ENCODE results near the gene ANKS4B.
"Not testable (repeated sequence)": the region's sequence is repeated elsewhere in the genome, so short reads cannot be mapped to it uniquely, and the experiment has no call there.

Gene ANKS4B

GRCh38 chr16:21222495-21223337 lies 10.8 kb upstream of the ANKS4B start:
- DNase-seq, result no peak

DNA sequence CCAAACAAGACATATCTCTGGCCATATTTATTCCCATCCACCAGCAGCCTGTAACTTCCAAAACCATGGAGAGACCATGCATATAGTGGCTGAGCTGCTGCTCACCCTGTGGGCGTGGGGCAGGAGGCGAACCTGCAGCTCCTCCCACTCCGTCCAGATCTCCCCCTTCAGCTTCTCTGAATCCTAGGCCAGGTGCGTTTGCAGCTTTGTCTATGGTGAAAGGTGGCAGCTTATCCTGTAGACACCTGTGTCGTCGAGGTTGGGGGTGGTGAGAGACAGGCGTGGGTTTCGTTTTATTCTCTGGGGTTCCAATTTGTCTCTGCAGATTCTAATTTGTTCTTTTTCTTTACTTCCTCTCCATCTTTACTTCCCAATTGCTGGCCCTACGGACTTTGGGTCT lies 9.7 kb upstream of the ANKS4B start:
- DNase-seq, result no peak

DNA sequence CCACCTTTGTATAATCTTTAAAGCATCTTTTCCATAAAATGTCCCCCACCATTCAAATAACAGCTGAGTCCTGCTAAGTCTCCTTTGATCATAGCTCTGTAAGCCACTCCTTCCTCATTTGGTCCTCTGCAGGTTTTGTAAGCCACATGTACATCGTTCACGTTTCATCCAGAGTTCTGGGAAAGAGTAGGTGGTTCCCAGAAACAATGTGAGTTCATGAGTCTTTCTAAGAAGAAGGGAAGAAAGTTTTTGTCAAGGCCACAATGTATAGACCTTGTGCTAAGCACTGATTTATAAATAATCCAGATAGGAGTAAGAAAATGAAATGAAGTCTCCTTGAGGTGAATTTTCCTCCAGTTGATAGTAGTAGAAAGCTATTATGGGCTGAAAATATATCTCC lies 8.7 kb upstream of the ANKS4B start:
- no peak for DNase-seq

DNA sequence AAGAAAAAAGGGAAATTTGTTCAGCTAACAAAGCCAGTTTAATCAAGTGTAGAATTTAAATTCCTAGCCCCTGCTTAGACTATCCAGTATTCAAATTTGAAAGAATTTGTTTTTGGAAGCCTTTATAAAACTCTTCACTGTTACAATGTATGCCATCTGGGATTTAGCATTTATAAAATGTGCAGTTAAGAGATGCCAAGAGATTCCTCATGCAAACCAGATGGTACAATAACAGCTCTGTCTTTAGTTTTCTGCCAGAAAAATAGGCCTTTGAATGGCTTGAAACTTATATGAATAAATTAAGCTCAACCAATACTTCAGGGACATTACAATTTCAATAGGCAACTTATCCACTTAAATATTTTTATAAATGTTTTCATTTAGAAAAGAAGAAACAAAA lies 6.8 kb upstream of the ANKS4B start:
- peak; percentile 65 for DNase-seq

DNA sequence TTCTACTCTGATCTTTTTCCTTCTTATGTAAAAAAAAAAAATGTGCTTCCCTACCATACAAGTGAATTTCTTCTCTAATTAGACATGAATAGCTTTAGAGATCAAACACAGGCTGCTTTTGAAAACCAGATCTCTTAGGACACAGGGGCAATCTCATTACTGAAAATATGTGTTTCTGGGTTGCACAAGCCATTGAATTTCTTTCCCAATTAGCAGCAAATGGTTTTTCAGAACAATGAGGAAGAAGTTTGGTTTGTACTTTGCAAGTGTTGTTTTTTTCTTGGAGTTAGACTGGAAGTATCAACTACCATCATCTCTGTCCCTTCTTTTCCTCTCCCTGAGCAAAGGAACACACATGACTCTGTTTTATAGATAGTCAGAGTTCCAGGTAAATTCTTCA lies 5.6 kb upstream of the ANKS4B start:
- DNase-seq, result no peak

- no peak for DNase-seq
These were observed 5.1 kb upstream of the ANKS4B start for GRCh38 chr16:21228361-21228872.

- no peak for DNase-seq
These were observed 416 bp upstream of the ANKS4B start for GRCh38 chr16:21233045-21233520.

DNA sequence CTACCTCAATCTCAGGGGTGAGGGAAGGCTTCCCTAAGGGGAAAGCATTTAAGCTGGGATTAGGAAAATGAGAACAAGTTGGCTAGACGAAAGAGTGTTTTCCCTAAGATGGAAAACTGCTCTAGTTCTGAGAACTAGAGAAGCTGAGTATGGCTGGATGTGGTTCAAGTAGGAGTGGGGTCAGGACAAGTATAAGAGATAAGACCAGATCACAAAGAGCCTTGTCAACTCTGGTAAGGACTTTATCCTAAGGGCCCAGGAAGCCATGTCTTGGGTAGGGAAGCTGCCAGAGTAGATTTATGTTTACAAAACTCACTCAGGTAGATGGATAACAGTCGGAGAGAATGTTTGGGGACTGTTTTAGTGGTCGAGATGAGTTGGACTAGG lies 1.7 kb downstream of the ANKS4B start:
- no peak for DNase-seq

- DNase-seq, result no peak
These were observed 3.3 kb downstream of the ANKS4B start for GRCh38 chr16:21236831-21237230.

GRCh38 chr16:21239646-21240045 lies 6.1 kb downstream of the ANKS4B start:
- DNase-seq, result no peak

DNA sequence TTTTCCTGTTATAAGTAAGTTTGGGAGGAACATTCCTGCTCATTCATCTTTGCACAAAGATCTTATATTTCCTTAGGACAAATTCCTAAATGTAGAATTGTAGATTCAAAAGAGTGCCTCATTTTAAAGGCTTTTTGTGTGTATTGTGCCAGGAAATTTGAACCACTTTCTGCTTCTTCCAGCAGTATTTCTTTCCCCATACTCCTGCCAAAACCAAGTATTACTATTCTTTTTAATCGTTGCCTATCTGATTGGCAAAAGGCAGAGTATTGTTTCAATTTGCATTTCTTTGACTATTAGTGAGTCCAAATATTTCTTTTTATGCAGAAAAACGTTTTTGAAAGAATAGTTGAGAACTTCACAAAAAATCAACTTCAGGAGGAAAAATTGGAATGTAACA lies 9.3 kb downstream of the ANKS4B start:
- DNase-seq, result no peak

- no peak for DNase-seq
These were observed 11.2 kb downstream of the ANKS4B start for GRCh38 chr16:21244518-21245215.

DNA sequence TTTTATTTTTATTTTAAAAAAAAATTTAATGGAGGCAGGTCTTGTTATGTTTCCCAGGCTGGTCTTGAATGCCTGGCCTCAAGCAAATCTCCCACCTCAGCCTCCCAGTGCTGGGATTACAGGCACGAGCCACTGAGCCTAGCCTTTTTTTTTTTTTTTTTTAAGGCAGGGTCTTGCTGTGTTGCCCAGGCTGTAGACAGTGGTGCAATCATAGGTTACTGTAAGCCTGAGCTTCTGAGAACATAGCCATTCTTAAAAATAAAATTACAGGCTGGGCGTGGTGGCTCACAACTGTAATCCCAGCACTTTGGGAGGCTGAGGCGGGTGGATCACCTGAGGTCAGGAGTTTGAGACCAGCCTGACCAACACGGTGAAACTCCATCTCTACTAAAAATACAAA lies 14.7 kb downstream of the ANKS4B start:
- DNase-seq, result not testable (repeated sequence)

DNA sequence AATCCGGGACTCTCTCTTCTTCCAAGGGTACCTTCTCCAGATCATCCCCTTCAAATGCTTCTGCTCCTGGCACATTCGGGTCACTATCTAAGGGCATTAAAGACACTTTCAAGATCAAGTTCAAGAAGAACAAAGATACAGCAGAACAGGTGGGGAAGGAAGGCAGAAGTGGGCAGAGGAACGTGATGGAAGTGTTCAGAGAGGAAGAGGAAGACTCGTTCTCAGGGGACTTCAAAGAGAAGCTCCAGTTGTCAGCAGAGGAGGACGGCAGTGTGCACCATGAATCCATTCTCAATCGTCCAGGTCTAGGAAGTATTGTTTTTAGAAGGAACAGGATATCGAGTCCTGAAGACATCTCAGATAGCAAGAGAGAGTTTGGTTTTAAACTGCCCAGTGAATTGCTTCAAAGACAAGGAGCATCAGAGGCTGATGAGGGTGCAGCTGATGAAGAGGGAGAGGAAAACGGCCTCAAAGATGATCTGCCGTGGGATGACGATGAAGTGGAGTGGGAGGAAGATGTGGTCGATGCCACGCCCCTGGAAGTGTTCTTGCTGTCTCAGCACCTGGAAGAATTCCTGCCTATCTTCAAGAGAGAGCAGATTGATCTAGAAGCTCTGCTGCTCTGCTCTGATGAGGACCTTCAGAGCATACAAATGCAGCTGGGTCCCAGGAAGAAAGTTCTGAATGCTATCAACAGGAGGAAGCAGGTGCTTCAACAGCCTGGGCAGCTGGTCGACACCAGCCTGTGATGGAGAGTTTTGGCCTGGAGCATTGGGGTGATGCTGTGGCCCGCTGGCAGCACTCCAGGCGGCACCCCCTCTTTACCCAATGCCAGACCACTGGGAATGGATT lies 16.8 kb downstream of the ANKS4B start:
- no peak for DNase-seq

GRCh38 chr16:21253470-21253869 lies 20.0 kb downstream of the ANKS4B start:
- DNase-seq, result no peak

- DNase-seq, result no peak
These were observed 23.1 kb downstream of the ANKS4B start for GRCh38 chr16:21256636-21257035.

DNA sequence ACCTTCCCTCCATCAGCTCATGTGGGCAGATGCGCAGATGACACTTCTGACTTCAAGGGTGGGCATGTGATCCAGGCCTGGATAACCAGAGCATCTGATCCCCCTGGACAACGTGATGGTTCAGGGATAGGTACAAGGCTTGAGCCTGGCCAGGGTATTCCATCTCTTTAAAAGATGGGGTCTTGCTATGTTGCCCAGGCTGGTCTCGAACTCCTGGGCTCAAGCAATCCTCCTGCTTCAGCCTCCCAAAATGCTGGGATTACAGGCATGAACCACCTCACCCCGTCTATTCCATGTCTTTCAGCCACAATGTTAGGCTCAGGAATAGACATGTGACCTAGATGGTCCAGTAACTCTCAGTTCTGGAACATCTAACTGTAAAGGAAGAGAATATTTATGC lies 23.8 kb downstream of the ANKS4B start:
- no peak for DNase-seq

DNA sequence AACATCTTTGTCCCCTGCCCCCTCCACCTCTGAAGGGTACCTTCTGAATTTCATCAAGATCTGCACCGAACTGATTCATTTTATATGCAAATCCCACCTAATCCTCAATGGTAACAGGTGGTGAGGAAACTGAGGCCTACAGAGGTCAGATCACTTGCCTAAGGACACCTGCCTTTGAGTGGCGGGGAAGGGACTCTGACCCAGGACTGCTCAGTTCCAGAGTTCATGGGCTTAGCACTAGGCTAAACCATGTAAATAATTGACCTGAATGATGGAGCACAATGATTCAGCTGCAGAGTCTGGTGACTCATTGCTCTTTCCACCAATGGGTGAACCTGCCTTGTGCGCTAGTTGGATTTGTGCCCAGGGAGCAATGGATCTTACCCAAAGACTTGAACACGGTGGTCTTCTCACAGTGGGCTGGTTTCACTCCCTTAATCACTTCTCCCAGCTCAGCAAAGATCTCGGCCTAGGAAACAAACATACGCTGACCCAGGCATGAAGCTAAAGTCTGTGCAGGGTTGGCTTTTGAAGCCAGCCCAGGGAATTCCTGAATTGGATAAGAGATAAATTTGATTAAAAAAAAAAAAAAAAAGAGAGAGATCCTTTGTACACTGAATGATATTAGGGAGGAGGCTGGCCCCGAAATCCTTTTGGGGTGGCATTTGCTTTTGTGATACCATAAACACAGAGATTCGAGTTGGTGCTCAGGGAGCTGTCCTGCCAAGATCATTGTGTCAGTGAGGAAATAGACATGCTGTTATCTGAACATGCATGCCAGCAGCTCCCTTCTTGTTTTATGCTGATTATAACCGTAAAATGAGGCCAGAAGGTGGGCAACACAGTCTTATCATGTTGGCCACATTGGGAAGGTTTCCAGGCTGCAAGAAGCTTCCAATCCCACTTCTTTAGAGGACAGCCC lies 27.6 kb downstream of the ANKS4B start:
- peak; percentile 26 for DNase-seq

DNA sequence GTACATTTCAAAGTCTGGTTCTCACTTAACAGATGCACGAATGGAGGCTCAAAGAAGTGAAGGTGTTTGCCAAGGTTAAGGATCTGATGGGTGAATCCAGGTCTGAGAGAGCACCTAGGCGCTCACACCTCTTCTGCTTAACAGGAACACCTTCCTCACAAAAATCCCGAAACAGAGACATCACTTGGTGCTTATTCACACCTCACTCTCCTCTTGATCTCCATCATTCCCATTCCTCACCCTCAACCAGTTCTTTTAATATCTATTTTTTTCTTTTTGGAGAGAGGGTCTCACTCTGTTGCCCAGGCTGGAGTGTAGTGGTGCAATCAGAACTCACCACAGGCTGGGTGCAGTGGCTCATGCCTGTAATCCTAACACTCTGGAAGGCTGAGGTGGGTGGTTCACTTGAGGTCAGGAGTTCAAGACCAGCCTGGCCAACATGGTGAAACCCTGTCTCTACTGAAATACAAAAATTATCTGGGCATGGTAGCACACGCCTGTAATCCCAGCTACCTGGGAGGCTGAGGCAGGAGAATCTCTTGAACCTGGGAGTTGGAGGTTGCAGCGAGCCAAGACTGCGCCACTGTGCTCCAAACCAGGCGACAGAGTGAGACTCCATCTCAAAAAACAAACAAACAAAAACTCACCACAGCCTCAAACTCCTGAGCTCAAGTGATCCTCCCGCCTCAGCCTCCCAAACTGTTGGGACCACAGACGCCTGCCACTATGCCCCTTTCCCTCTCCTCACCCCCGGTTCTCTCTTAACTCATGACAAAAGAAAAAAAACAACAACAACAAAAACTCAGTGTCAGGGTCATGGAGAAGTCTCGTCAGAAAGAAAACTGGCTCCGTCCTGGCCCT lies 29.5 kb downstream of the ANKS4B start:
- DNase-seq, result no peak

DNA sequence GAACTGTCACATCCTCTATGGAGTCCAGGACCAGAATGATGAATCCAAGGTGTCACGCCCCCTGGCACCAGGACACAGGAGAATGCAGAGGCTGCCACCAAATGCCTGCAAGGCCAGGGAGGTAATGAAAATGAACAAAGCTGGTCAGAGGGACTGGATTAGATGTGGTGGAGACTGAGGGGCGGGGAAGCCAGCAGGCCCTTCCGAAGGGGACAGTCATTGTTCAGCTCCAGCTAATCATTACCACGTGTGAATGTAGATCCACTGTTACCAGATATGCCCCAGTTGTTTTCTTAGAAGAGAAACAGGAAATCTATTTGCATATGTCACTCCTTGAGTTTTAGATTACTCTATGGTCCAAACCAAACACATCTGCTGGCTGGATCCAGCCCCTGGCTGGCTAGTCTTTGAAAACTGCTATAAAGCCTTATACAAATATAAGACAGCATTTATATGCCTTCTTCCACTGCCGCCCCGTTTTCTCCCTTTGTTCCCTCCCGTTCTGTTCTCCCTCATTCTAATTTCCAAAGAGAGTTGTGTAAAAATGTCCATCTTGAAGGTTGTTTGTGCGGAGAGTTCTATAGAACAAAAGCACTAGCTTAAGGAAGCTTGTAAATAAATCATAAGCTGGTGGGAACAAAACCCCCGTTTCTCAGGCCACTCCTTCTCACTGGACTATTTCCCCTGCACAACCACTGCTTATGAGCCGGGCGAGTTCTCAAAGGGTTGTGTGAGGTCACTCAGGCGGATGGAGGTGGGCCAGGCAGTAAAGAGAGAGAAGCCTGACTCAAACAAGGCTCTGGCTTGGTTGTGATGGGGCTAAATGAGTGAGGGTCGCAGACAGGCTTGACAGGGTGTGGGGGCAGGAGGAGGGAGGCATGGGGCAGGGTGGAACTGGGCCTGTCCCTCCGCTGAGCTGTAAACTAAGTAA lies 30.4 kb downstream of the ANKS4B start:
- no peak for DNase-seq

Measured in NCI-H446 treated with DMSO at 0.1 percent for 48 hours (cell line).